Keratinocyte (primary cell): ENCODE results near the gene NALF2. TPM values are rescaled to one million over a fixed set of nuclear protein-coding genes. Genes with fewer than 3 reads are reported as not detected.

Source experiments
- DNase-seq: peaks from one replicate; pipeline ENCODE4 v3.0.0-alpha.2; 2011; ENCODE audit warnings: low read depth, missing footprints, low spot score
- FAIRE-seq: peaks from 2 replicates; lab custom pipeline; 2011; peaks lifted over from hg19 to GRCh38; lab: Jason Lieb, UNC
- H2AFZ ChIP-seq: 2 replicates; pipeline ENCODE4 v1.6.0; 2012; ENCODE audit warnings: low read length, control low read depth, inconsistent platforms; ENCODE audit not compliant: control insufficient read depth
- H3K27ac ChIP-seq: 2 replicates; pipeline ENCODE4 v1.5.1; 2011; ENCODE audit warnings: low read length; ENCODE audit not compliant: control insufficient read depth, insufficient read depth
- H3K27me3 ChIP-seq: 3 replicates; pipeline ENCODE4 v1.6.0; 2011; ENCODE audit warnings: low read length; ENCODE audit not compliant: control insufficient read depth, insufficient read depth; ENCODE audit errors: extremely low read depth
- H3K36me3 ChIP-seq, 2 experiments: 2 replicates in 1 of 2; 3 replicates in 1 of 2; pipeline ENCODE4 v1.5.1; 2011; ENCODE audit warnings: low read length in 2 of 2, mild to moderate bottlenecking in 1 of 2; ENCODE audit not compliant: control insufficient read depth in 2 of 2, insufficient read depth in 2 of 2; ENCODE audit errors: extremely low read depth in 1 of 2
- H3K4me1 ChIP-seq: 3 replicates; pipeline ENCODE4 v1.5.1; 2011; ENCODE audit warnings: low read length; ENCODE audit not compliant: control insufficient read depth, insufficient read depth; ENCODE audit errors: extremely low read depth
- H3K4me2 ChIP-seq: 3 replicates; pipeline ENCODE4 v1.6.0; 2011; ENCODE audit warnings: low read depth, low read length; ENCODE audit not compliant: control insufficient read depth, insufficient read depth; ENCODE audit errors: extremely low read depth
- H3K4me3 ChIP-seq, 3 experiments: fragments of 200-600 bp in 1 of 3; sonication (generic) in 1 of 3; 2 replicates in 2 of 3; 3 replicates in 1 of 3; pipeline ENCODE4 v1.5.1; 2011 to 2016; ENCODE audit warnings: low read length in 3 of 3, mild to moderate bottlenecking in 3 of 3, control low read depth in 2 of 3, inconsistent platforms in 1 of 3, low read depth in 1 of 3, mixed read lengths in 1 of 3, mixed run types in 1 of 3, moderate library complexity in 1 of 3; ENCODE audit not compliant: control insufficient read depth in 2 of 3, insufficient read depth in 2 of 3; ENCODE audit errors: extremely low read depth in 1 of 3
- H3K79me2 ChIP-seq: 2 replicates; pipeline ENCODE4 v1.6.0; 2012; ENCODE audit warnings: low read length; ENCODE audit not compliant: control insufficient read depth, insufficient read depth
- H3K9ac ChIP-seq: 3 replicates; pipeline ENCODE4 v1.6.0; 2011; ENCODE audit warnings: low read length; ENCODE audit not compliant: control insufficient read depth, insufficient read depth; ENCODE audit errors: extremely low read depth
- H3K9me1 ChIP-seq: 3 replicates; pipeline ENCODE4 v1.6.0; 2011; ENCODE audit warnings: low read length; ENCODE audit not compliant: control insufficient read depth, insufficient read depth; ENCODE audit errors: extremely low read depth
- H3K9me3 ChIP-seq: 2 replicates; pipeline ENCODE4 v1.5.1; 2012; ENCODE audit warnings: low read depth, low read length; ENCODE audit not compliant: control insufficient read depth
- H4K20me1 ChIP-seq: 3 replicates; pipeline ENCODE4 v1.6.0; 2011; ENCODE audit warnings: low read length; ENCODE audit not compliant: control insufficient read depth, insufficient read depth; ENCODE audit errors: extremely low read depth
- EZH2 ChIP-seq: IDR thresholded peaks from one replicate; pipeline ENCODE4 v1.6.1; 2012; ENCODE audit warnings: inconsistent platforms, mild to moderate bottlenecking, low read length, moderate library complexity
- dilution Hi-C: fragments of 300-500 bp; cut with MboI; formaldehyde crosslinking; loops from one replicate; pipeline ENCODE4 v1.7.0; 2020; ENCODE audit warnings: low sequenced_read_pairs; ENCODE audit not compliant: extremely low pct_ligation_motif_present
- polyA plus RNA-seq, 5 experiments: library from polyadenylated mRNA; depleted of rRNA in 3 of 5; stranded (reverse) in 3 of 5; stranded (forward) in 1 of 5; unstranded in 1 of 5; fragments of >200 nt; gene quantifications; 1 replicate in 1 of 5; 2 replicates in 3 of 5; 3 replicates in 1 of 5; pipeline versions ENCODE4 v1.2.1 to v1.2.3, GENCODE V29; 2011 to 2012; ENCODE audit warnings: missing spikeins in 2 of 5, low read depth in 1 of 5, low replicate concordance in 1 of 5
- TF ChIP-seq, protein P1 (sequence below), 3 experiments: IDR thresholded peaks in 1 of 3; conservative IDR thresholded peaks in 1 of 3; optimal IDR thresholded peaks in 1 of 3; 2 replicates in 2 of 3; 3 replicates in 1 of 3; pipeline versions ENCODE3 to v1.5.1; 2011; ENCODE audit warnings: low read length in 3 of 3, mild to moderate bottlenecking in 3 of 3, moderate library complexity in 2 of 3, control low read depth in 1 of 3, inconsistent platforms in 1 of 3; ENCODE audit not compliant: insufficient read depth in 2 of 3; ENCODE audit errors: extremely low read depth in 1 of 3

NALF2 gene
- polyA plus RNA-seq, 1 donor (not counting 4 experiments of a cell fraction or from before 2014, with no cell fraction given): 2.5 TPM

DNA sequence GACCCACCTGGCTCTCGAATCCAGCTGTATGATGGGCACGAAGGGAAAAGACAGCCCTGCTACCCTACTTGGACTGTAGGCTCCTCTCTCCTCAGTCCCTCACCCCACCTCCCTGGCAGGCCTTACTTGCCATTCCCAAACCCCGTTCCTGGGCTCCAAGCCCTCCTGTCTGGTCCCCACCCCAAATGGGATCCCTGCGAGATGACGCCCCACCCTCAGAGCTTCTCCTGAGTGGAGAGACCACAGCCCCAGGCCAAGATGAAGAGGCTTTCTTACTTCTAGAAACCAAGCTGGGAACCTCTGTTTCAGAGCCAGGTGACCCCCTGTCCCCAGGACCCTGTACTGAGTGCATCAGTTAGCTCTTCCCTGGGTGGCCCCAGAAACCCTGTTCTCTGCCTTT is 4.5 kb downstream of the NALF2 start:
- Histone ChIP-seq H3K9me1 (no peaks in the 10 kb centered on the region), H3K27me3 (no peaks in the 10 kb centered on the region), H4K20me1 (peaks cover 4% of the 10 kb centered on the region), H3K36me3 (peaks cover 0 to 4% of the 10 kb centered on the region in 2 experiments), H2AFZ (no peak overlapping the region), H3K4me3 (no peak overlapping the region), H3K9ac (no peak overlapping the region), H3K79me2 (peaks cover 2% of the 10 kb centered on the region), H3K4me2 (no peak overlapping the region), H3K9me3 (no peaks in the 10 kb centered on the region), H3K27ac (no peak overlapping the region), H3K4me1 (no peaks in the 10 kb centered on the region)
- DNase-seq: no peak
- dilution Hi-C loops: no loop called here
- no peak for FAIRE-seq
- no peak for TF ChIP-seq EZH2
- TF ChIP-seq, protein P1, sequence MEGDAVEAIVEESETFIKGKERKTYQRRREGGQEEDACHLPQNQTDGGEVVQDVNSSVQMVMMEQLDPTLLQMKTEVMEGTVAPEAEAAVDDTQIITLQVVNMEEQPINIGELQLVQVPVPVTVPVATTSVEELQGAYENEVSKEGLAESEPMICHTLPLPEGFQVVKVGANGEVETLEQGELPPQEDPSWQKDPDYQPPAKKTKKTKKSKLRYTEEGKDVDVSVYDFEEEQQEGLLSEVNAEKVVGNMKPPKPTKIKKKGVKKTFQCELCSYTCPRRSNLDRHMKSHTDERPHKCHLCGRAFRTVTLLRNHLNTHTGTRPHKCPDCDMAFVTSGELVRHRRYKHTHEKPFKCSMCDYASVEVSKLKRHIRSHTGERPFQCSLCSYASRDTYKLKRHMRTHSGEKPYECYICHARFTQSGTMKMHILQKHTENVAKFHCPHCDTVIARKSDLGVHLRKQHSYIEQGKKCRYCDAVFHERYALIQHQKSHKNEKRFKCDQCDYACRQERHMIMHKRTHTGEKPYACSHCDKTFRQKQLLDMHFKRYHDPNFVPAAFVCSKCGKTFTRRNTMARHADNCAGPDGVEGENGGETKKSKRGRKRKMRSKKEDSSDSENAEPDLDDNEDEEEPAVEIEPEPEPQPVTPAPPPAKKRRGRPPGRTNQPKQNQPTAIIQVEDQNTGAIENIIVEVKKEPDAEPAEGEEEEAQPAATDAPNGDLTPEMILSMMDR (optimal IDR thresholded peaks at IDR 0.05 in 1 of 3, IDR thresholded peaks at IDR 0.05 in 1 of 3, conservative IDR thresholded peaks at IDR 0.05 in 1 of 3; ENCODE audit: extremely low read depth in 1 of 3, insufficient read depth in 2 of 3, low read length in 3 of 3): no peak

DNA sequence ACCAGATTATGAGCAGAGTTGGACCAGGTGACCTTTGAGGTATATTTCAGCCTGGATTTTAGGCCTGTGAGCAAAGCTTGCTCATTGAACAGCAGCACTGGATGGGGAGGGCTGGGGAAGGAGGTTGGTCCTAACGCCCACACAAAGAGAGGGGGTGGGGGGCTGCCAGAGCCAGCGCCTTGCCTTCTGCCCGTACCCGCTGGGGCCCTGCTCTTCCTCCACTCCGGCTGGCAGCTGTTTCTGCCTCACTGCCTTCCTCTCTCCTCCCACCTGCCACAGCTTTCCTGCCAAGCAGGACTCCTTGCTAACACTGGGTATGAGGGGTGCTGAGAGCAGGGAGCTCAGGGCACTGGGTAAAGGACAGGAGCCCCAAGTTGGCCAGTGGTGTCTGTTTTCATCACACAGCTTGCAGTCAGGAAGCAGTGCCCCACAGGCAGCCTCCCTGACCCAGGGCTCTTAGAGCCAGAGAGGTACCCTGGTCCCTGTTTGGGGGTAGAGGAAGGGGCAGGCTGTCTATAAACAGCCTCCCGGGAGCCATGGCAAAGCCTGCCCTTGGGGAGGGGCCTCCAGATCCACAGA is 6.1 kb downstream of the NALF2 start:
- Histone ChIP-seq H3K9me1 (no peaks in the 10 kb centered on the region), H3K27me3 (no peaks in the 10 kb centered on the region), H3K9me3 (no peaks in the 10 kb centered on the region), H3K4me1 (no peaks in the 10 kb centered on the region), H2AFZ (no peak overlapping the region), H3K36me3 (peaks cover 0 to 4% of the 10 kb centered on the region in 2 experiments), H3K4me2 (no peak overlapping the region), H3K9ac (no peak overlapping the region), H3K4me3 (no peak overlapping the region), H3K27ac (no peak overlapping the region), H4K20me1 (peaks cover 4% of the 10 kb centered on the region), H3K79me2 (peaks cover 2% of the 10 kb centered on the region)
- dilution Hi-C loops: no loop called here
- no peak for TF ChIP-seq EZH2
- TF ChIP-seq, protein P1 (optimal IDR thresholded peaks at IDR 0.05 in 1 of 3, IDR thresholded peaks at IDR 0.05 in 1 of 3, conservative IDR thresholded peaks at IDR 0.05 in 1 of 3; ENCODE audit: extremely low read depth in 1 of 3, insufficient read depth in 2 of 3, low read length in 3 of 3): no peak
- no peak for DNase-seq
- FAIRE-seq: no peak
